AG10803 (cell line): Measurements from ENCODE around the gene WNT5B.
A peak's percentile ranks its signal among the peaks of the same experiment; 100 is the strongest.

Source experiments
- DNase-seq: peaks from one replicate; pipeline ENCODE4 v3.0.0; 2010; ENCODE audit warnings: low read depth
- H3K4me3 ChIP-seq: 2 replicates; pipeline ENCODE4 v1.5.1; 2011; ENCODE audit warnings: mild to moderate bottlenecking, low read length, control low read depth
- CTCF ChIP-seq: conservative IDR thresholded peaks from 2 replicates; pipeline ENCODE4 v1.5.1; 2011; ENCODE audit warnings: mild to moderate bottlenecking, low read length, control low read depth, inconsistent platforms

The WNT5B gene

DNA sequence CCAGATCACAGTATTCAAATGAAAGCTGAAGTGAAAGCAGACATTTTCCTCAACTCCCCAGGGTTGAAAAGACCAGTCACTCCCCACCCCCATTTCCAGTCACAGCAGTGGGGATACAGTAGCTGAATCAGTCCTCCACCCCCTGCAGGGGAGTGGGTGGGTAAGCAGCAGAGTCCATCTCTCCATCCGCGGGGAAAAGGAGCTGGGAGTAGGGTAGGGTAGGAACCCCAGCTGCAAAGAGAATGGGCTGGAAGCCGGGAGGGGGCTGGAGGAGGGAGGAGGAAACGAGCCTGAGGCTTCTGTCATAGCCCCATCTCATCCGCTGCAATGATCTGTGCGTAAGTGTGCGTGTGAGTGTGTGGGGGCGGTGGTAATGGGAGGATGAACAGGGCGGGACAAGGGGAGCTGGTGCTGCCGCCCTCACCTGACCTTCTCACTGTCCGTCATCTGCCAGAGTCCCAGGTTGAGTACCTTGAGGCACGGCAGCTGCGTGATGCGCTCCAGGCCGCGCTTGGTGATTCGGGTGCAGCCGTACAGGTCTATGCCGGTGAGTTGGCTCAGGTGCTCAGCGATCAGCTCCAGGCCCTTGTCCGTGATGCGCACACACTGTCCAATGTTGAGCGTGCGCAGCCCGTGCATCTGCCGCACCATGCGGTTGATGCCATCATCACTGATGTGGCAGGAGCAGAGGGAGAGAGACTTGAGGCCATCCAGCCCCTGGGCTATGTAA is 36.4 kb upstream of the WNT5B start:
- peak overlapping the region; percentile 74 for H3K4me3 ChIP-seq
- peak; percentile 66 for DNase-seq
- TF ChIP-seq CTCF: peak; percentile 19; the same call in 1 of the 2 replicates

GRCh38 chr12:1593174-1594005 is 35.6 kb upstream of the WNT5B start:
- DNase-seq: no peak
- no peak for TF ChIP-seq CTCF
- peak overlapping the region; percentile 74 for H3K4me3 ChIP-seq

- H3K4me3 ChIP-seq: peak overlapping the region; percentile 74
- no peak for DNase-seq
- no peak for TF ChIP-seq CTCF
Observed at GRCh38 chr12:1594006-1594260, 35.1 kb upstream of the WNT5B start.

GRCh38 chr12:1594261-1595025 is 34.6 kb upstream of the WNT5B start, which contains the start of gene FBXL14:
Gene FBXL14 (minus strand): TSS chr12:1594581. CDS start chr12:1594066, 515 bp downstream.
- H3K4me3 ChIP-seq: peak within 1 kb of the TSS; percentile 74
- TF ChIP-seq CTCF: no peak
- peak; percentile 83 for DNase-seq

GRCh38 chr12:1595026-1595561 is 33.9 kb upstream of the WNT5B start:
- no peak for TF ChIP-seq CTCF
- DNase-seq: peak; percentile 61
- H3K4me3 ChIP-seq: peak overlapping the region; percentile 72

- DNase-seq: peak; percentile 72
- TF ChIP-seq CTCF: no peak
- peak overlapping the region; percentile 72 for H3K4me3 ChIP-seq
Observed at GRCh38 chr12:1595690-1596347, 33.2 kb upstream of the WNT5B start.
